Lower leg skin (tissue), 4 donors: ENCODE results near the gene NFIA. TPM values are rescaled to one million over a fixed set of nuclear protein-coding genes. Genes with fewer than 3 reads are reported as not detected.

Source experiments
- DNase-seq, 2 donors: peaks; one replicate each; pipeline ENCODE4 v3.0.0-alpha.2; 2019; ENCODE audit warnings: low spot score in 2 of 2
- H3K4me3 ChIP-seq: fragments of 200-600 bp; sonication (generic); 2 replicates; pipeline ENCODE4 v1.5.1; 2017; ENCODE audit warnings: mild to moderate bottlenecking, low read depth; ENCODE audit not compliant: poor library complexity, severe bottlenecking
- POLR2A ChIP-seq, 2 donors: fragments of 450-650 bp; IDR thresholded peaks; one replicate each; pipeline ENCODE4 v1.6.1; 2016 to 2017; ENCODE audit warnings: antibody characterized with exemption in 2 of 2, mild to moderate bottlenecking in 1 of 2, moderate library complexity in 1 of 2
- WGBS, 2 donors: methylation state at CpG; one replicate each; pipeline ENCODE4 v1.1.5; 2018; 5-methylcytosine and 5-hydroxymethylcytosine counted together
- intact Hi-C: fragments of 100-400 bp; cut with DNase I; formaldehyde crosslinking; loops from one replicate; pipeline ENCODE4 v1.15.0; 2023; ENCODE audit warnings: low total_unique reads
- total RNA-seq, 4 donors: library from RNA; depleted of rRNA; stranded (reverse); fragments of >200 nt; gene quantifications; one replicate each; pipeline ENCODE4 v1.1.0, GENCODE V29; 2016
- TF ChIP-seq, protein P1 (sequence below), 3 donors: fragments of 450-650 bp; IDR thresholded peaks; one replicate each; pipeline ENCODE4 v1.5.1; 2016; ENCODE audit warnings: antibody characterized with exemption in 3 of 3, mild to moderate bottlenecking in 3 of 3, moderate library complexity in 2 of 3

Gene NFIA
- total RNA-seq, 4 donors from 2014 or later: 26.0 to 32.5 (median 30.3) TPM

DNA sequence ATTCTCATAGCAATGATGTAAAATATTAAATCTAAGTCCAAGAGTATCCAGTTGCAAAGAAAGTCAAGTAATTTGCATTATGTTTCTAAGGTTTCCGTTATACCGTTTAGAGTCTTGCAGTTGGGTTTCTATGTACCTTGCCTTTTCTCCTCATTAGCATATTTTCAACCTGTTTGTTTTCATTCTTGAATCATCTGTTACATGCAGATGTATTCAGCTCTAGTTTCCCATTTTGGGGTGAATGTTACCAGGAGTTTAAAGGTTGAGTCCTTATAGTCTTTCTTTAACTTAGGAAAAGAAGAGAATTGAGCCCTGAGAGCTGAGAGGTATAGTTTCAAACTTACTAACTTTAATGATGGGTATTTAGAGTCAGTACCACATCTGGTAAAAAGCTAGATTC lies 139.9 kb downstream of the NFIA start:
- no peak for DNase-seq
- TF ChIP-seq POLR2A (IDR thresholded peaks at IDR 0.05): no peak
- TF ChIP-seq, protein P1, sequence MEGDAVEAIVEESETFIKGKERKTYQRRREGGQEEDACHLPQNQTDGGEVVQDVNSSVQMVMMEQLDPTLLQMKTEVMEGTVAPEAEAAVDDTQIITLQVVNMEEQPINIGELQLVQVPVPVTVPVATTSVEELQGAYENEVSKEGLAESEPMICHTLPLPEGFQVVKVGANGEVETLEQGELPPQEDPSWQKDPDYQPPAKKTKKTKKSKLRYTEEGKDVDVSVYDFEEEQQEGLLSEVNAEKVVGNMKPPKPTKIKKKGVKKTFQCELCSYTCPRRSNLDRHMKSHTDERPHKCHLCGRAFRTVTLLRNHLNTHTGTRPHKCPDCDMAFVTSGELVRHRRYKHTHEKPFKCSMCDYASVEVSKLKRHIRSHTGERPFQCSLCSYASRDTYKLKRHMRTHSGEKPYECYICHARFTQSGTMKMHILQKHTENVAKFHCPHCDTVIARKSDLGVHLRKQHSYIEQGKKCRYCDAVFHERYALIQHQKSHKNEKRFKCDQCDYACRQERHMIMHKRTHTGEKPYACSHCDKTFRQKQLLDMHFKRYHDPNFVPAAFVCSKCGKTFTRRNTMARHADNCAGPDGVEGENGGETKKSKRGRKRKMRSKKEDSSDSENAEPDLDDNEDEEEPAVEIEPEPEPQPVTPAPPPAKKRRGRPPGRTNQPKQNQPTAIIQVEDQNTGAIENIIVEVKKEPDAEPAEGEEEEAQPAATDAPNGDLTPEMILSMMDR (IDR thresholded peaks at IDR 0.05): no peak
- H3K4me3 ChIP-seq: no peak overlapping the region
- WGBS, 2 donors: 51 to 52% methylated on average over 2 of the region's 2 CpGs
- intact Hi-C loops: no loop called here

DNA sequence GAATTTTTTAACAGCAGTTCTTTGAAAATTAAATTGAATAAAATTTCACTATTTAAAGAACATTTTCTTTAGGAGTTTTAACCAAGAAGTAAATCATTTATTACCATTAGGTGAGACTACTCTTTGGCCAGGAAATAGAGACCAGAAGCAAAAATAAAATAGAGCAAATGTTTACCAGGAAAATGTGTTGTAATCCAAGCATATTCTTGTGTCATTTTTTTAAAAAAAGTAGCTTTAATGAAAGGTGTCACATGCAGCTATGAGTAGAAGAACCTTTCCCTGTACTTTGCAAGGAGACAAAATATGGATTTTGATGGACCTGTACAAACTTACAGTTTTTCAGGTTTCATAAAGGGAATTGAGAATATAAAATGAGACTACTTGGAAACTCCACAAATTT lies 140.8 kb downstream of the NFIA start:
- intact Hi-C loops: no loop called here

DNA sequence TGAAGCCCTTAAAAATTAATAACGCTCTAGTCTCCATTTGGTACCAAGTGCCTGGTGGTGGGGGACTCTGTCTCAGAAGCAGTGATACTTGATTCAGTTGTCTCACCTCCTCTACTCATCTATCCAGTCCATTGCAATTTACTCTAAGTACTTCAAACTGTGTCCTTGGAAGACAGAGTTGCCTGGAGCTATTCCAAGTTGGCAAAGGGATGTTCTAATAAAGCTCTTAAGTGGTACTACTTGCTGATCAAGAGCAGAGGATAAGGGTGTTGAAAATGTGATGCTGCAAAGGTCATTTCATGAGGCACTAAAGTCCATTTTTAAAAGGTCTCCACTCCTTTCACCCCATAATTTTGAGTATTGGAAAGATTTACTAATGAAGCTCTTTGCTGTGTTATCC lies 142.2 kb downstream of the NFIA start:
- H3K4me3 ChIP-seq: no peak overlapping the region
- no peak for DNase-seq
- 81 to 88% methylated on average over 1 of the region's 1 CpG for WGBS, 2 donors
- intact Hi-C loops: no loop called here
- TF ChIP-seq, protein P1 (IDR thresholded peaks at IDR 0.05): no peak
- no peak for TF ChIP-seq POLR2A (IDR thresholded peaks at IDR 0.05)

More for the DNA sequence above, 140.8 kb downstream of the NFIA start:
- H3K4me3 ChIP-seq: no peak overlapping the region
- TF ChIP-seq POLR2A (IDR thresholded peaks at IDR 0.05): no peak
- TF ChIP-seq, protein P1 (IDR thresholded peaks at IDR 0.05): no peak
- no peak for DNase-seq

GRCh38 chr1:61225478-61225877 lies 143.1 kb downstream of the NFIA start:
- WGBS, 2 donors: 95 to 98% methylated on average over 9 of the region's 9 CpGs
- no peak overlapping the region for H3K4me3 ChIP-seq
- no peak for TF ChIP-seq POLR2A (IDR thresholded peaks at IDR 0.05)
- TF ChIP-seq, protein P1 (IDR thresholded peaks at IDR 0.05): no peak
- no peak for DNase-seq
- intact Hi-C loops: no loop called here

DNA sequence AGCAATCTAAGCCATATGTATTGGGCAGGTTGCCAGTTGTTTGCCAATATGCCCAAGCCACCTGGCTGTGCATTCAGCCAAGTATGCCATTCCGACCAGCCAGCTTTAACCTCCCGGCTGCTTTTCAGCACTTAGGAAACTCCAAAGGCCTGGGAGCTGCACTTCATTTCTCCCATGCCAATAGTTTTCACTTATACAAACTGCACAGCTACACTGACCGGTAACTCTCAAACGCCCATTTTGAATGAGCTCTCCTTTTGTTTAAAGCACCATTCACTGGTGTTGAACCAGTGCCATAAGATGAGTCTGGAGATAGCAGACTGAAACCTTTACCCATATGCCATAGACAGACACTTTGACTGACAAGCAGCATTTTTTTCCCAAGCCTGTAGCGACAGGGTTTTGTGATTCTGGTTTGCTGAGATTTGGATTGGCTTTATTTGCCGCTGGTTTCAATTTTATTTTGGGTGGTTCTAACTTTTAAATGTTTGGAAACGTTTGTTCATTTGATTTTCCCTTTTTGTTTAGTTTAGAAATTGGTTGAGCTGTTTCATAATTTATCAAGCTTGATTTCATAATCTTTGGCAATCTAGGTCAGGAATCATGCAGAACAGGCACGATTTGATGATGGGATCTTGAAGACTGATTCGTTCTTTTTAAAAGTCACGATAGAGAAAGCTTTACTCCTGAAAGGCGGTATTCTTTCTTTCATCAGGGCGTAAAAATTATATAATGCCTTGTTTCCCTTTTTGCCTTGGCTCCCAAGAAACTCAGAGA lies 144.6 kb downstream of the NFIA start:
- intact Hi-C loops: no loop called here
- TF ChIP-seq POLR2A (IDR thresholded peaks at IDR 0.05): no peak
- TF ChIP-seq, protein P1 (IDR thresholded peaks at IDR 0.05): no peak
- 32 to 33% methylated on average over 12 of the region's 12 CpGs for WGBS, 2 donors
- DNase-seq: no peak
- no peak overlapping the region for H3K4me3 ChIP-seq
